A673 (cell line): ENCODE data around the gene HSDL2.

Source experiments
- CTCF ChIP-seq: fragments of 300-800, 200-600 bp; sonication (generic); conservative IDR thresholded peaks from 2 replicates; pipeline ENCODE4 v1.5.1; 2017; ENCODE audit warnings: low read depth, mild to moderate bottlenecking, antibody characterized with exemption, low read length, moderate library complexity, mixed read lengths
- EZH2 ChIP-seq: fragments of 200-600 bp; sonication (generic); IDR thresholded peaks from 2 replicates; pipeline ENCODE4 v1.6.1; 2017; ENCODE audit warnings: borderline replicate concordance, low read depth, mild to moderate bottlenecking, mixed read lengths, antibody characterized with exemption, low read length; ENCODE audit not compliant: poor library complexity, severe bottlenecking

- TF ChIP-seq CTCF (no peak), EZH2 (no peak)
Observed at GRCh38 chr9:112437406-112437805, 57.5 kb downstream of the HSDL2 start.
